A549 (cell line): ENCODE data around the gene FRY. TPM values are rescaled to one million over a fixed set of nuclear protein-coding genes. Genes with fewer than 3 reads are reported as not detected.

Experiments used
- ATAC-seq, 2 experiments: fragments of 200-7000 bp in 1 of 2; fragments of >200 bp in 1 of 2; cut with Nextera tagmentation in 1 of 2; cut with Tn5 transposase in 1 of 2; 3 replicates each; pipeline versions ENCODE4 v1.8.0 to v1.9.1; 2018 to 2020; ENCODE audit warnings: mild to moderate bottlenecking in 1 of 2, moderate library complexity in 1 of 2
- CTCF ChIA-PET: fragments of 300-600 bp; sonication (Branson Sonifier 250); formaldehyde crosslinking; extraction: SDS; loops from one replicate; lab custom pipeline; 2021; ENCODE audit warnings: antibody characterized with exemption, inconsistent platforms; lab: Yijun Ruan, JAX
- POLR2A ChIA-PET: fragments of 350-600 bp; formaldehyde crosslinking; extraction: SDS; loops from one replicate; lab custom pipeline; 2021; ENCODE audit warnings: antibody characterized with exemption, inconsistent platforms; lab: Yijun Ruan, JAX
- DNase-seq, 2 experiments: peaks; one replicate each; pipeline versions ENCODE4 v3.0.0 to v3.0.0-alpha.2; 2011 to 2016; ENCODE audit warnings: low read depth in 1 of 2, low spot score in 1 of 2
- FAIRE-seq: peaks from 2 replicates; lab custom pipeline; 2011; peaks lifted over from hg19 to GRCh38; lab: Jason Lieb, UNC
- H3K27ac ChIP-seq, 2 experiments: fragments of >200 bp; sonication (Bioruptor Twin); formaldehyde crosslinking; 3 replicates each; pipeline ENCODE4 v1.5.1; 2016 to 2017
- H3K4me1 ChIP-seq: fragments of >200 bp; sonication (Bioruptor Twin); formaldehyde crosslinking; 3 replicates; pipeline ENCODE4 v1.6.1; 2016
- H3K4me2 ChIP-seq: fragments of >200 bp; sonication (Bioruptor Twin); formaldehyde crosslinking; 3 replicates; pipeline ENCODE4 v1.6.1; 2016
- H3K4me3 ChIP-seq: fragments of >200 bp; sonication (Bioruptor Twin); formaldehyde crosslinking; 3 replicates; pipeline ENCODE4 v1.5.1; 2016
- H3K9me3 ChIP-seq: fragments of >200 bp; sonication (Bioruptor Twin); formaldehyde crosslinking; 3 replicates; pipeline ENCODE4 v1.6.1; 2016
- CEBPB ChIP-seq, 2 experiments: fragments of >200 bp in 1 of 2; sonication (Bioruptor Twin) in 1 of 2; formaldehyde crosslinking in 1 of 2; IDR thresholded peaks; 2 replicates each; pipeline ENCODE4 v1.6.1; 2012 to 2016
- CHD2 ChIP-seq: fragments of 150-350 bp; IDR thresholded peaks from 2 replicates; pipeline ENCODE4 v1.6.1; 2014; ENCODE audit warnings: low read length; ENCODE audit not compliant: partially characterized antibody
- EP300 ChIP-seq, 2 experiments: fragments of >200 bp; sonication (Bioruptor Twin); formaldehyde crosslinking; IDR thresholded peaks; 2 replicates in 1 of 2; 3 replicates in 1 of 2; pipeline ENCODE4 v1.6.1; 2016 to 2017
- FOXS1 ChIP-seq: fragments of 250-450 bp; sonication (Bioruptor Pico); IDR thresholded peaks from 2 replicates; pipeline ENCODE4 v1.5.0; 2020; ENCODE audit warnings: mild to moderate bottlenecking, moderate library complexity
- KDM1A ChIP-seq: fragments of 200-600 bp; sonication (generic); IDR thresholded peaks from 2 replicates; pipeline ENCODE4 v1.6.1; 2016; ENCODE audit warnings: low read depth, mild to moderate bottlenecking
- MAZ ChIP-seq: fragments of 150-350 bp; IDR thresholded peaks from 2 replicates; pipeline ENCODE4 v1.6.1; 2014; ENCODE audit warnings: antibody characterized with exemption, low read depth, low read length, borderline replicate concordance
- POLR2AphosphoS2 ChIP-seq: conservative IDR thresholded peaks from 2 replicates; pipeline ENCODE4 v1.6.1; 2012; ENCODE audit warnings: low read length, improper control_type of control experiment, inconsistent platforms
- RAD21 ChIP-seq, 2 experiments: fragments of >200 bp in 1 of 2; sonication (Bioruptor Twin) in 1 of 2; formaldehyde crosslinking in 1 of 2; IDR thresholded peaks in 1 of 2; conservative IDR thresholded peaks in 1 of 2; 2 replicates in 1 of 2; 3 replicates in 1 of 2; pipeline ENCODE4 v1.6.1; 2012 to 2018; ENCODE audit warnings: inconsistent platforms in 1 of 2
- RNF2 ChIP-seq: fragments of 200-600 bp; sonication (generic); IDR thresholded peaks from 2 replicates; pipeline ENCODE4 v1.6.1; 2016; ENCODE audit warnings: low read depth, mild to moderate bottlenecking, antibody characterized with exemption, moderate library complexity, borderline replicate concordance
- SREBF2 ChIP-seq: fragments of 450-650 bp; IDR thresholded peaks from 2 replicates; pipeline ENCODE4 v1.6.1; 2014; ENCODE audit warnings: mild to moderate bottlenecking, moderate library complexity
- ZC3H11A ChIP-seq: fragments of 450-650 bp; IDR thresholded peaks from 2 replicates; pipeline ENCODE4 v1.6.1; 2014; ENCODE audit warnings: antibody characterized with exemption, mild to moderate bottlenecking
- ZFP36 ChIP-seq: fragments of 450-650 bp; IDR thresholded peaks from 2 replicates; pipeline ENCODE4 v1.6.1; 2014; ENCODE audit warnings: borderline replicate concordance; ENCODE audit not compliant: partially characterized antibody
- ZSCAN20 ChIP-seq: fragments of 250-450 bp; sonication (Bioruptor Pico); IDR thresholded peaks from 2 replicates; pipeline ENCODE4 v1.8.0; 2022; ENCODE audit warnings: mild to moderate bottlenecking, moderate library complexity
- WGBS: methylation state at CpG from one replicate; pipeline ENCODE4 v1.1.6; 2017; ENCODE audit errors: missing lambda C conversion rate; 5-methylcytosine and 5-hydroxymethylcytosine counted together
- polyA plus RNA-seq, 4 experiments: library from polyadenylated mRNA; depleted of rRNA in 3 of 4; stranded (reverse); fragments of >200 nt; fragmentation: RNase III in 1 of 4; extraction: RNeasy Plus Mini Kit Qiagen cat#74134 plus additional on column Dnase treatment in 1 of 4; gene quantifications; 2 replicates in 3 of 4; 3 replicates in 1 of 4; pipeline ENCODE4 v1.2.3, GENCODE V29; 2011 to 2017
- TF ChIP-seq, protein P1 (sequence below): IDR thresholded peaks from 2 replicates; pipeline ENCODE4 v1.6.1; 2012
- TF ChIP-seq, protein P2 (sequence below): fragments of 150-350 bp; IDR thresholded peaks from 2 replicates; pipeline ENCODE4 v1.6.1; 2014; ENCODE audit warnings: low read depth, mild to moderate bottlenecking, low read length
- TF ChIP-seq, protein P3 (sequence below): fragments of >200 bp; sonication (Bioruptor Twin); formaldehyde crosslinking; IDR thresholded peaks from 3 replicates; pipeline ENCODE4 v1.6.1; 2016
- TF ChIP-seq, protein P4 (sequence below): fragments of 450-650 bp; IDR thresholded peaks from 2 replicates; pipeline ENCODE4 v1.6.1; 2014; ENCODE audit warnings: antibody characterized with exemption

Gene FRY
- polyA plus RNA-seq, 2 of the 4 experiments (the other 2 are of a cell fraction): 0.08 to 0.26 TPM

DNA sequence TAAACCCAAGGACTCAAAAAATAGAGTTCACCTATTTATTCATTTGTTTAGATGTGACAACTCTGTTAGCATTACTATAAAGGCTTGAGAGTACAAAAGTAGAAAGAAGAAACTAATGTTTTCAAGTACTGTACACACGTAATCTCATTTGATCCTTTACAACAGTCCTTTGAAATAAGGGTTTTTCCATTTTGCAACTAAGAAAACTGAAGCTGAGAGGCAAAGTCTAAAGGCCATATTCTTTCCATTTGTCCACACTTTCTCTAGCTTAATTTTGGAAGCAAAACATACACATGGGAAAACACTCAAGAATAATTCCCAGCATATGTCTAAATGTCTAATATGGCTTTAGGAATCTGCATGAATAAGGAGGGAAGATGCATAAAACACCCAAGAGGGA, 249.5 kb downstream of the FRY start:
- no peak for TF ChIP-seq SREBF2
- TF ChIP-seq KDM1A: no peak
- TF ChIP-seq, protein P1, sequence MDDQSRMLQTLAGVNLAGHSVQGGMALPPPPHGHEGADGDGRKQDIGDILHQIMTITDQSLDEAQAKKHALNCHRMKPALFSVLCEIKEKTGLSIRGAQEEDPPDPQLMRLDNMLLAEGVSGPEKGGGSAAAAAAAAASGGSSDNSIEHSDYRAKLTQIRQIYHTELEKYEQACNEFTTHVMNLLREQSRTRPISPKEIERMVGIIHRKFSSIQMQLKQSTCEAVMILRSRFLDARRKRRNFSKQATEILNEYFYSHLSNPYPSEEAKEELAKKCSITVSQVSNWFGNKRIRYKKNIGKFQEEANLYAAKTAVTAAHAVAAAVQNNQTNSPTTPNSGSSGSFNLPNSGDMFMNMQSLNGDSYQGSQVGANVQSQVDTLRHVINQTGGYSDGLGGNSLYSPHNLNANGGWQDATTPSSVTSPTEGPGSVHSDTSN: no peak
- no peak for TF ChIP-seq EP300 (IDR thresholded peaks at IDR 0.05)
- TF ChIP-seq ZSCAN20: no peak
- TF ChIP-seq, protein P2, sequence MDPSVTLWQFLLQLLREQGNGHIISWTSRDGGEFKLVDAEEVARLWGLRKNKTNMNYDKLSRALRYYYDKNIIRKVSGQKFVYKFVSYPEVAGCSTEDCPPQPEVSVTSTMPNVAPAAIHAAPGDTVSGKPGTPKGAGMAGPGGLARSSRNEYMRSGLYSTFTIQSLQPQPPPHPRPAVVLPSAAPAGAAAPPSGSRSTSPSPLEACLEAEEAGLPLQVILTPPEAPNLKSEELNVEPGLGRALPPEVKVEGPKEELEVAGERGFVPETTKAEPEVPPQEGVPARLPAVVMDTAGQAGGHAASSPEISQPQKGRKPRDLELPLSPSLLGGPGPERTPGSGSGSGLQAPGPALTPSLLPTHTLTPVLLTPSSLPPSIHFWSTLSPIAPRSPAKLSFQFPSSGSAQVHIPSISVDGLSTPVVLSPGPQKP: no peak
- no peak for TF ChIP-seq RAD21 (conservative IDR thresholded peaks at IDR 0.05 in 1 of 2, IDR thresholded peaks at IDR 0.05 in 1 of 2)
- no peak for TF ChIP-seq CEBPB (IDR thresholded peaks at IDR 0.05)
- no peak for TF ChIP-seq ZC3H11A
- WGBS: 40% methylated on average over 1 of the region's 1 CpG
- no peak for DNase-seq
- Histone ChIP-seq H3K27ac (no peak overlapping the region), H3K4me1 (no peaks in the 10 kb centered on the region), H3K4me3 (no peak overlapping the region), H3K4me2 (no peak overlapping the region), H3K9me3 (no peaks in the 10 kb centered on the region)
- FAIRE-seq: no peak
- ATAC-seq: no peak
- CTCF ChIA-PET: no interaction called here
- POLR2A ChIA-PET: no interaction called here

DNA sequence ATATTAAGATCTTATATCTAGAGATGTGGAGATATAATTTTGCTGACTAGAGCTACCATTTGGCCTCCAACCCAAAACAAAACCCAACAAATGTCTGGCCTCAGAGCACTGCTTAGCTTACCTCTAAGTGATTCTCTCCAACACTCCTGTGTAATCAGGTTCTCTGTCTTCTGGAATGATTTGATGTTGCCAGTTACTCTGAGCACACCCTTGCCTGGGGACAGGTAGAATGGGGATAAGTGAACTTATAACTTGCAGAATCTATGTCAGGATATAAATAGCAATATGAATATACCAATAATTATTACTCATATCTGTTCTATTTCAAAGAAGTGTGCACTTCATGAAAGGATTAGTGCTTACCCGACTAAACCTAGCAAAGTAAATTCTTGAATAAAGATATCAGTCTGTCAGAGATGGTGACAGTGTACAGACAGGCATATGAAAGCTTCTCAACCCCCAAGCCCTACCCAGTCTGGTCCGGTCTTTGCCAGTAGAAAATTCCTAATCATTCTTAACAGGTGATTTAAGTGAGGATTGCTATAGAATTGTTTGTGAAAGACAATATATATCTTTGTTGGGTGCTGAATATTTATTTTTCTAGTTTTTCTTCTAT, 250.6 kb downstream of the FRY start:
- no peak overlapping the region for H3K4me2 ChIP-seq
- no peaks in the 10 kb centered on the region for H3K4me1 ChIP-seq
- FAIRE-seq (no peak), ATAC-seq (no peak), DNase-seq (no peak)
- H3K9me3 ChIP-seq: no peaks in the 10 kb centered on the region
- H3K4me3 ChIP-seq: no peak overlapping the region
- no peak overlapping the region for H3K27ac ChIP-seq
- 56% methylated on average over 2 of the region's 2 CpGs for WGBS
- ChIA-PET POLR2A (no interaction called here), CTCF (no interaction called here)
- TF ChIP-seq CEBPB (IDR thresholded peaks at IDR 0.05) (no peak), POLR2AphosphoS2 (no peak)
- TF ChIP-seq, protein P1: no peak
- TF ChIP-seq, protein P2: no peak

DNA sequence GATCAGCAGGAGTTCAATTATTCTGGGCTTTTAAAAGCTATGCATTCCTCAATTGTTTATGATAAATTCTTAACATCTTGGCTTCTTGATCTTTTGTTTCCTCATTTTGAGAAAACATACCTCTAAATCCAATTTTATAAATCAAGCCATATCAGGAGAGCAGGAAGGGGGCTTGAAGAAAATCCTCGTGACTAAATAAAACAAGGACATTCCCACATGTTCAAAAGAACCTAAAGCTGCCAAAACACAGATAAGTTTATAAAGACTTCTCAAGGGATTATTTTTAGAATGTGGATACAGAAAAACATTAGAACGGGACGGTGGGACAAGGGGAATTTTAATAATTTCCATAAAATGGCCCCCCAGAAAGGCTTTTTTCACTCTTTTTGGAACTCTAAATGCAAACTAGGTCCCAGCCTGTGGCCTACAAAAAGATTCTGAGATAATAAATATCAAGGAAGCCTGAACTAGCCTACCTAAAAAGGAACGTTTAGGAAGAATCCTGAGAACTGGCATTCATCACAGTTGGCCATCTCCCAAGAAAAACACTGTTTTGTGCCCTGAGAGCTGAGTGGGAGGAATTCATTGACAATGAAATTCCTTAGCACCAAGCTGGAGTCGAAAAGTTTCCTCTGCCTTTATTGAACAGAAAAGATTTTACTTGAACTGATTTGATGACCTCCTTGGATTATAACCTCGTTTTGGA, 253.5 kb downstream of the FRY start:
- Histone ChIP-seq H3K9me3 (no peaks in the 10 kb centered on the region), H3K4me2 (no peak overlapping the region), H3K4me1 (no peaks in the 10 kb centered on the region), H3K4me3 (no peak overlapping the region), H3K27ac (no peak overlapping the region)
- DNase-seq: no peak
- no peak for TF ChIP-seq CHD2
- no peak for TF ChIP-seq RNF2
- no peak for TF ChIP-seq FOXS1 (CRISPR knock-in tag)
- TF ChIP-seq MAZ: no peak
- TF ChIP-seq, protein P3, sequence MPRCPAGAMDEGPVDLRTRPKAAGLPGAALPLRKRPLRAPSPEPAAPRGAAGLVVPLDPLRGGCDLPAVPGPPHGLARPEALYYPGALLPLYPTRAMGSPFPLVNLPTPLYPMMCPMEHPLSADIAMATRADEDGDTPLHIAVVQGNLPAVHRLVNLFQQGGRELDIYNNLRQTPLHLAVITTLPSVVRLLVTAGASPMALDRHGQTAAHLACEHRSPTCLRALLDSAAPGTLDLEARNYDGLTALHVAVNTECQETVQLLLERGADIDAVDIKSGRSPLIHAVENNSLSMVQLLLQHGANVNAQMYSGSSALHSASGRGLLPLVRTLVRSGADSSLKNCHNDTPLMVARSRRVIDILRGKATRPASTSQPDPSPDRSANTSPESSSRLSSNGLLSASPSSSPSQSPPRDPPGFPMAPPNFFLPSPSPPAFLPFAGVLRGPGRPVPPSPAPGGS: no peak
- TF ChIP-seq ZFP36: no peak
- TF ChIP-seq, protein P4, sequence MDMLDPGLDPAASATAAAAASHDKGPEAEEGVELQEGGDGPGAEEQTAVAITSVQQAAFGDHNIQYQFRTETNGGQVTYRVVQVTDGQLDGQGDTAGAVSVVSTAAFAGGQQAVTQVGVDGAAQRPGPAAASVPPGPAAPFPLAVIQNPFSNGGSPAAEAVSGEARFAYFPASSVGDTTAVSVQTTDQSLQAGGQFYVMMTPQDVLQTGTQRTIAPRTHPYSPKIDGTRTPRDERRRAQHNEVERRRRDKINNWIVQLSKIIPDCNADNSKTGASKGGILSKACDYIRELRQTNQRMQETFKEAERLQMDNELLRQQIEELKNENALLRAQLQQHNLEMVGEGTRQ: no peak
- no peak for TF ChIP-seq KDM1A
- TF ChIP-seq, protein P1: no peak
- ATAC-seq: no peak
- POLR2A ChIA-PET: no interaction called here
- CTCF ChIA-PET: no interaction called here
- FAIRE-seq: no peak
- WGBS: 42% methylated on average over 6 of the region's 6 CpGs
